Fibroblast of peridontal ligament (primary cell): Measurements from ENCODE around the gene TSFM.
A peak's percentile ranks its signal among the peaks of the same experiment; 100 is the strongest.

Source experiments
- DNase-seq: peaks from one replicate; pipeline ENCODE4 v3.0.0-alpha.2; 2010; ENCODE audit errors: extremely low read depth

Gene TSFM

DNA sequence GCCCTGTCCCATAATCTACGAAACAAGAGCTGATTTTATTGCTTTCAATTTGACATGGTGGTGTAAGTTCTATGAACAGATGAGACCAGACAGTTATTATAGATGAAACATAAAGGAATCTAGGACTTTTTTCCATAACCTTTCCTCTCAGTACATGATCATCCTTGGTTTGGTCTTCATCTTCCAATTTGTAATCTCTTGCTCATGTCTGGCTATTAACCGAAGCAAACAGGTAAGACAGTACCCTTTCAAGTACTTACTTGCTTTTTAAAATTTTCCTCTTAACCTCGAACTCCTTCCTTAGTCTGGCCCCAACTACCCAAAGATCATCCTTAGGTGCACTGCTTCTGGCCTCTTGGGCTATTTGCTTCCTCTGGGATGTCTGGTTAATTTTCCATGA, 36.6 kb upstream of the TSFM start:
- no peak for DNase-seq

GRCh38 chr12:57749061-57749460, 33.5 kb upstream of the TSFM start:
- DNase-seq: no peak

- DNase-seq: no peak
Measured at GRCh38 chr12:57750561-57751431, 31.8 kb upstream of the TSFM start.

GRCh38 chr12:57751432-57751787, 31.2 kb upstream of the TSFM start:
- DNase-seq: no peak

DNA sequence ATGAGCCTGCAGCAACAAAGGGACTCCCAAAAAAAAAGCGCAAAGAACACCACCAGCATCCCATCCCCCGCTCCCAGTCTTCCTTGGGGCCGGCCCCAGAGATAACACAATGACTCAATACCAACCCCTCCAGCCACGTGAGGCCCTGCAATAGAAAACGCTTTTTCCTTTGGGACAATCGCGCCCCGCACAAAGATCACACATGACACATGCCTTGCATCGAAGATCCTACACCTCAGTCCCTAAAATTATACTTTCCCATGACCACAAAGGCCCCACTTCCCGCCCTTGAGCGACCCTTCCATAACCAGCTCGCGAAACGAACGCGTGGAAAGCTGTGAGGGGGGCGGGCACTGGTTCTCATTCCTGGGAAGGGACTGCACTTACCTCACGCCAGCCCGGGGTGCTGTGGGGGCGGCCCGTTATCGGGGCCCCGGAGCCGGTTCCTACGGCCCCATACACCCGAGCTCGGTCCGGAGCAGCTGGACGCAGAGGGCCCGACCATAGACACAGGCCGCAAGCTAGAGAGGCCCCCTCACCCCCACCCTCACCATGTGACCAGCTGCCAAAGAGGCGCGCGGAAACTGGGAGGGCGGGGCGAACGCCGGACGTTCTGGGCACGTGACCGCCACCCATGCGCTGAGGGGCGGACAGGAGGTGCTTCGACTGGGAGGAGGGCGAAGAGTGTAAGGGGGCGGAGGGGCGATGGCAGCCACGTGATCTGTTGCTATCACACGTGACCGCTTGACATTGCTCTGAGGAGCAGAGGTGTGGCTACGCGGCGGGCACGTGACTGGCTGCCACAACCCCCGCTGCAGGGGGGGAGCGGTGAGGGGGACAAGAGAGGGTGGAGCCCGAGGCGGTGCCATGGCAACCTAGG, 30.6 kb upstream of the TSFM start, which contains the start of gene CDK4:
CDK4 (minus strand) TSS at position 523 of the 880 bp plus-strand sequence. CDS start 593 bp downstream, outside the sequence.
- peak; percentile 99 for DNase-seq

DNA sequence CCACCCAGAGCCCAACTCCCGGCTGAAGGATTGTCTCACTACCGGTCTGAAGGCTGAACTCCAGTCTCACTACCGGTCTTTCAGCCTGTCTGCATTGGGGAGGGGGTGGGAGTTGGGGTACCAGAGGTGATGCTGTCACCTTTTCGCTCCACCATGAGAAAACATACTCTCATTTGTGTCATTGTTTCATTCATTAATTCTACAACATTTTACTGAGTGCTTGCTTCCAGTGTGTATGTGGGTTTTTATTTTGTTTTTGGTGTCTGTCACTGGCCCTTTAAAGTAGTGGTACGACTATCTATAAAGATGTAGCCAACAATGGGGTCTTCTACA, 30.0 kb upstream of the TSFM start:
- DNase-seq: no peak

GRCh38 chr12:57753756-57754337, 28.7 kb upstream of the TSFM start:
- no peak for DNase-seq

DNA sequence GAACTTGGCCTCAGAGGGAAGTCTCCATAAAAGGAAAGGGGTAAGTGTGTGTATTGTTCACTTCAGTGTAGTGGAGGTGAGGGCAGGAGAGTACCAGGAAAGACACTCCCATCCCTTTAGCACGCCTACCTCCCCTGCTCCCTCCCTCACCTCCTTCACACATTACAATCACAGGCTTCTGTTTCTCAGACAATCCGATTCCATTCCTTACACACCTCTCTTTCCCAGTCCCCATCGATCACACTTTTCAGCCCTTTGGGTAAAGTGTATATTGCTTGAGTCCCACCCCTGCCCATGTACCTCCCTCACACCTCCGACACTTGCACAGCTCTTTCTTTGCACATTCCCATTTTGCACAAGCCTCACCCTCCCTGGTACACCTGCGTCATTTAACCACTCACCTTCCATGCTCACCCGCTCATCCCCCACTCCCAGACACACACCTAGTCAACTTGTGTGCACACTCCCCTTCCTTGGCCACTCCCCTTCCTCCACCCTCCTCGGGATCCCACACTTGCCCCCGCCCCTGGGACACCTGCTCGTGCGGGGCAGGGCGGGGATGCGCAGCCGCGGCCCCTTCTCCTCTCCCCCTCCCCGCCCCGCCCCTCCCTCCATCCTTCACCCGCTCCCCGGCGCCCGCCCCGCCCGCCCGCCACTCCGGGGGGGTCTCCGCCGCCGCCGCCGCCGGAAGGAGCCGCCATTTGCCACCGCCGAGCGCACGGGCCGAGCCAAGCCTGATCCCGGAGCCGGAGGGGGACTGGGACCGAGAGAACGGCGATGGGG, 28.0 kb upstream of the TSFM start, which contains the start of gene MARCHF9:
MARCHF9 (plus strand) TSS at position 693 of the 783 bp plus-strand sequence. CDS start 426 bp downstream, outside the sequence.
- DNase-seq: no peak

GRCh38 chr12:57755194-57755453, 27.5 kb upstream of the TSFM start:
- no peak for DNase-seq

DNA sequence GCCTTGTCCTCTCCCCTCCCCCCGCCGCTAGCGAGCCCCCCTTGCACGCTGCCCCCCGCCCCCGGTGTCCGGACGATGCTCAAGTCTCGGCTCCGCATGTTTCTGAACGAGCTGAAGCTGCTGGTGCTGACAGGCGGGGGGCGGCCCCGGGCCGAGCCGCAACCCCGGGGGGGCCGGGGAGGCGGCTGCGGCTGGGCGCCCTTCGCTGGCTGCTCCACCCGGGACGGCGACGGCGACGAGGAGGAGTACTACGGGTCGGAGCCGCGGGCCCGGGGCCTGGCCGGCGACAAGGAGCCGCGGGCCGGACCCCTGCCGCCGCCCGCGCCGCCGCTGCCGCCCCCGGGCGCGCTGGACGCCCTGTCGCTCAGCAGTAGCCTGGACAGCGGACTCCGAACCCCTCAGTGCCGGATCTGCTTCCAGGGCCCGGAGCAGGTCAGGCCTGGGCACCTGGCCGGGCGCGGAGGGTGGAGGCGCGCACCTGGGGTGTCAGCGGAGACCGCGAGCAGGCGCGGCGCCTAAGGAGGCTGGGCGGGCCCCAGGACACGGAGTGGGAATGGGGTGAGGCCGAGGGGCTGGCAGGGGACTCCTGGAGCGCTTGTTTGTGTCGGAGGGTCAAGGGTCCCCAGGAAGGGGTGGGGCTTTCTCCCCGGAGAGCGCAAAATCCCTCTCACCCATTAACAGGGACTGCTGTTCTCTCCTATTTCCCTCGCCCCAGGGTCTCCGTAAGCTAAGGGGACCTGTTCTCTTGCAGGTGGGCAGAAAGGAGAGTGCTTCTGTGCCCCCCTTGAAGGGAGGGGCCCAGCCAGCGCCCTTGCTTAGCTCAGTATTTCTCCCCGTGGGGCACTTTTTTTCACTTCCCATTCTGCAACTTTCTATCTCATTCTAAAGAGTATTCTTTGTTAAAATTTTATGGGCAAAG, 26.9 kb upstream of the TSFM start:
- no peak for DNase-seq

- DNase-seq: no peak
Measured at GRCh38 chr12:57756406-57757341, 25.9 kb upstream of the TSFM start.

GRCh38 chr12:57757771-57758170, 24.8 kb upstream of the TSFM start:
- DNase-seq: no peak

DNA sequence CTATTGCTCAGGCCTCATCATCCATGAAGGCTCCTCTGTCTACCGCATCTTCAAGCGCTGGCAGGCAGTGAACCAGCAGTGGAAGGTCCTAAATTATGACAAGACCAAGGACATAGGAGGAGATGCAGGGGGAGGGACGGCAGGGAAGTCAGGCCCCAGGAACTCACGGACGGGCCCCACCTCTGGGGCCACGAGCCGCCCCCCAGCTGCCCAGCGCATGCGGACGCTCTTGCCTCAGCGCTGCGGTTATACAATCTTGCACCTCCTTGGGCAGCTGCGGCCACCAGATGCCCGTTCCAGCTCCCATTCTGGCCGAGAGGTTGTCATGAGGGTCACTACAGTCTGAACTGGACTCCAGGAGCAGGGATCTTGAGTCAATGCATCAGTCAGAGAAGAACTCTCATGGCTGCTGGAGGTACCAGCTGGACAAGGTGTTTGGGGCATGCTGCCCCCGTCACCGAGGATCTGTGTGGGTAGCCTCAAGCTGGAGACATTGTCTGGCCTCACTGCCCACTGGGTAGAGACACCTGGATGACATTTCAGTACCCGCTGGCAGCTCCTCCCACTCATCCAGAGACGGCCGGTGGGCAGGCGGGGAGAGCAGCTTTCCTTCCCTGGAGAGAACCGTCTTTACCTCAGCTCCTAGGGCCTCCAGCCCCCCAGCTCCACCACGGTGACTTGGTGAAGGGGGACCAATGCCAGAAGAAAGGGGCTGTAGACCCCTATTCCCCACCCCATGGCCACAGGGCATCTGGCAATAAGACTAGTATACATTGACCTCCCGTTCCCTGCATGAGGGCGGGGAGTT, 23.8 kb upstream of the TSFM start:
- no peak for DNase-seq

DNA sequence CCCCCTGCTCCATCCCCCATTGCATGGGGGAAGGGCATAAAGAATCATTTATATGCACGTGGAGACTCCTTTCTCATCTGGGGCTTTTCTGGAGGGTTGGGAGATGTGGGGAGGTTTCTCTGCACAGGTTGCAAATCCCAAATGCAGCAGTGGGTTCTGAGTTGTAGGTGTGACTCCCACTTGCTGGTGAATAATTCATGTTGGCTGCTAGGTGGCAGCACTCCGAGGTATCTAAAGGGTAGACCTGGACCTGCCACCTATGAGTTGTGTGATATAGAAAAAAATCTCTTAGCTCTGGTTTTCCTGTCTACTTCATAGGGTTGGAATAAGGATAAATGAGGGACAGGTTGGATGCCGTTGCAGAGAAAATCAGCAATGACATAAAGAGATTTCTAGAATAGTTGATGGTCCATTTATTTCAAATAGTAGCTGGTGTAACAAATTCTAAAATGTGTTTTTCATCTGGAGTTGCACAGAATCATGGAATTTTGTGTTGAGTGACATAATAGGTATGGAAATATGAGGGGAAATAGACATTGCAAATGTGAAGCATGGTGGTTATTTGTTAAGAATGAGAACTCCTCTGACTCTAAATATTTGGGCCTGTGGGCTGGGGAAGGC, 23.1 kb upstream of the TSFM start:
- no peak for DNase-seq

DNA sequence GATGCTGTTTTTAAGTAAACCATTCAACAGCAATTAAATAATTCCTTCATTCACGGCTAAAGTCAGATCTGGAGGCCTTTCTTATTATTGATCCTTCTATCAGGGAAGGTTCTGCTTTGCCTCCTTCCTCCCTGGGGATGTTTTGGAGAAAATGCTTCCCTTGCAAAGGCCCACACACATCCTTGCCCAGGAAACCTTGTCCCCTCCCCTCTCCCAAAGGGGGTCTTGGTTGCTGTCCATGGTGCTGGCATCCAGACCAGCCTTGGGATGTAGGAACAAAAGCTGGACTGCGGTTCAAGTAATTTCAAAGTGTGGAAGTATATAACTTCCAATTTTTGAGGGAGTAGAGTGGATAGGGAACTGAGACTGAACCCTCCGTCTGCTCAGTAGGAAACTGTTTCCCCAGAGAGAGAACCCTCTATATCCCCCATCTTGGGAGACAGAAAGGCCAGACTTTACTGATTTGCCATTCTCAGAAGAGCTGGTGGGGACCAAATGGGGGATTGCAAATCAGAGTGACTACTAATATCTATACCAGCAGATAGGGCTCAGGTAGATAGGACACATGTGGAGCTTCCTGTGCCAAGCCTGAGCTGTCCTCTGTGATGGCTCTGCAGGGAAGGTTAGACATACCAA, 22.1 kb upstream of the TSFM start:
- DNase-seq: no peak

DNA sequence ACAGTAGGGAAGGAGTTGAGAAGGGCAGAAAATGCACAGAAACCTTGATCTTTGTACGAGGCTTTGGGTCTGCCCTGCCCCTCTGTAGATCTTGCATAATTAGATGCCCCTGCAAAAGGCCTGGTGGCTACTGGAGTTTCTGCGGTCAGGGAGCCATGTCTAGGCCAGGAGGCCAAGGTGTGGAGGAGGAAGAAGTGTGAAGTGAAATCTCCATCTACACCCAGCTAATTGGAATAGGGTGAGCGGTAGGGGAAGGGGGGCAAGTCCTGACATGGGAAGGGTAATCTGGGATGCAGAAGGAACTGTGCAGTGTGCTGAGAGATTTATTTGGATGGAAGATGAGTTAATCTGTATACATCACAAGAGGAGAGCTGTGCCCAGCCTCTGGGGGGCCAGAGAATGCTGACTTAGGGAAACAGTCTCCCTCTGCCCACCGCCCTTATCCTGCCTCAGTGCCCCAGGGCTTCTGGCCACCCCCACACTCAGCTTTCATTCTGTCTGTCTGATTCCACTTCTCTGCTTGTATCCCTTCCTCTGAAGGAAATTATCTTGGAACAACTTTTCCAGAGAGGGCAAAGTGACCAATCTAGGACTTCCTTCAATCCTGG, 21.1 kb upstream of the TSFM start:
- DNase-seq: no peak

DNA sequence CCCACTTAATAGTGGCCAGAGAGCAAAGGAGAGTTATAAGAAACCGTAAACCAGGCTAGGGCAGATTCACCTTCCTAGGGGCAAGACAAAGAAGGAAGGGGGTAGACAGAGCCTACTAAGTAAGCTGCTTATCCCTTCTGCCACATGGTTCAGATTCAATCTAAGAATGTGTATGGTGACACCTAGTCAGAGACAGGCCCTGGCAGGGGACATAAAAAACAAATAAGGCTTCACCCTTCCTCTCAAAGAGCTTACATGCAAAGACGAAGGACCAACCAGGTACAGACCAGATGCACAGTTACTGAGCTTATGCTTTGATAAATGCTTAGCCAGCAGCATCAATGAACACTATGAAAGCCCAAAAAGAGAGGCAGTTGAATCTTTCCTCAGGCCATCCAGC, 20.1 kb upstream of the TSFM start:
- no peak for DNase-seq
